Activated B cell treated with CpG ODN at 0.5 μM for 24 hours (primary cell): ENCODE results near the gene MTHFD1. TPM values are rescaled to one million over a fixed set of nuclear protein-coding genes. Genes with fewer than 3 reads are reported as not detected.
A peak's percentile ranks its signal among the peaks of the same experiment; 100 is the strongest.

ENCODE experiments used
- ATAC-seq: fragments of 200-7000 bp; cut with Tn5 transposase; one replicate; pipeline ENCODE4 v1.10.0; 2021; ENCODE audit warnings: low read depth, mild to moderate bottlenecking, moderate library complexity
- CTCF ChIA-PET: fragments of 350-600 bp; sonication (Branson Sonifier 250); formaldehyde crosslinking; loops from one replicate; lab custom pipeline; 2021; ENCODE audit warnings: antibody characterized with exemption; lab: Charles Lee
- POLR2A ChIA-PET: fragments of 350-600 bp; sonication (Branson Sonifier 250); formaldehyde crosslinking; loops from one replicate; lab custom pipeline; 2021; ENCODE audit warnings: antibody characterized with exemption; lab: Charles Lee
- DNase-seq: peaks from one replicate; pipeline ENCODE4 v3.0.0; 2022
- H3K27ac Mint-ChIP-seq: one replicate; pipeline ENCODE4 v1.8.0; 2020; ENCODE audit warnings: mixed read lengths
- H3K27me3 Mint-ChIP-seq: one replicate; pipeline ENCODE4 v1.8.0; 2021; ENCODE audit warnings: mixed read lengths
- H3K36me3 Mint-ChIP-seq: one replicate; pipeline ENCODE4 v1.8.0; 2021; ENCODE audit warnings: low read depth, mixed read lengths
- H3K4me1 Mint-ChIP-seq: one replicate; pipeline ENCODE4 v1.8.0; 2021; ENCODE audit warnings: mixed read lengths
- H3K4me3 Mint-ChIP-seq: one replicate; pipeline ENCODE4 v1.8.0; 2020; ENCODE audit warnings: mild to moderate bottlenecking, mixed read lengths
- H3K9me3 Mint-ChIP-seq: one replicate; pipeline ENCODE4 v1.8.0; 2020; ENCODE audit warnings: mixed read lengths
- intact Hi-C: fragments of 100-400 bp; cut with micrococcal nuclease; formaldehyde crosslinking; loops from one replicate; pipeline ENCODE4 v1.15.1; 2024
- total RNA-seq: library from RNA; stranded (reverse); gene quantifications from 2 replicates; pipeline ENCODE4 v1.2.3, GENCODE V29; 2022
- TF ChIP-seq, protein P1 (sequence below): fragments of 200-600 bp; IDR thresholded peaks from one replicate; pipeline ENCODE4 v1.8.0; 2022; ENCODE audit warnings: antibody characterized with exemption, mild to moderate bottlenecking

Gene MTHFD1
- total RNA-seq, 1 donor from 2014 or later: 98.4 TPM

DNA sequence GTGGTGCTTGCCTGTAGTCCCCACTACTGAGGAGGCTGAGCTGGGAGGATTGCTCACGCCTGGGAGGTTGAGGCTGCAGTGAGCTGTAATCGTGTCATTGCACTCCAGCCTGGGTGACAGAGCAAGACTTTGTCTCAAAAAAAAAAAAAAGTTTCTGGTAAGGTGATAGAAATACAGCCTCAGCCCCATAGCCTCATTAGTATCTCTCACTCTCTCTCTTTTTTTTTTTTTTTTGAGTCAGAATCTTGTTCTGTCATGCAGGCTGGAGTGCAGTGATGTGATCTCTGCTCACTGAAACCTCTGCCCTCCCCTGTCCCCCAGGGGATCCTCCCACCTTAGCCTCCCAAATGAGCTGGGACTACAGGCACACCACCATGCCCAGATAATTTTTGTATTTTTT lies 19.2 kb downstream of the MTHFD1 start:
- H3K36me3 Mint-ChIP-seq: peaks cover 37% of the 10 kb centered on the region
- H3K27ac Mint-ChIP-seq: peak overlapping the region; percentile 41
- ATAC-seq (no peak), DNase-seq (no peak)
- intact Hi-C loops: no loop called here
- H3K27me3 Mint-ChIP-seq: no peaks in the 10 kb centered on the region
- H3K4me1 Mint-ChIP-seq: peaks cover 20% of the 10 kb centered on the region
- no peaks in the 10 kb centered on the region for H3K9me3 Mint-ChIP-seq
- ChIA-PET POLR2A (interaction anchor here (0.5 kb wide), 1 partner anchor 56 kb away, joined by 3 read pairs; no protein-coding TSS in a partner anchor), CTCF (no interaction called here)
- no peak overlapping the region for H3K4me3 Mint-ChIP-seq
- TF ChIP-seq, protein P1, sequence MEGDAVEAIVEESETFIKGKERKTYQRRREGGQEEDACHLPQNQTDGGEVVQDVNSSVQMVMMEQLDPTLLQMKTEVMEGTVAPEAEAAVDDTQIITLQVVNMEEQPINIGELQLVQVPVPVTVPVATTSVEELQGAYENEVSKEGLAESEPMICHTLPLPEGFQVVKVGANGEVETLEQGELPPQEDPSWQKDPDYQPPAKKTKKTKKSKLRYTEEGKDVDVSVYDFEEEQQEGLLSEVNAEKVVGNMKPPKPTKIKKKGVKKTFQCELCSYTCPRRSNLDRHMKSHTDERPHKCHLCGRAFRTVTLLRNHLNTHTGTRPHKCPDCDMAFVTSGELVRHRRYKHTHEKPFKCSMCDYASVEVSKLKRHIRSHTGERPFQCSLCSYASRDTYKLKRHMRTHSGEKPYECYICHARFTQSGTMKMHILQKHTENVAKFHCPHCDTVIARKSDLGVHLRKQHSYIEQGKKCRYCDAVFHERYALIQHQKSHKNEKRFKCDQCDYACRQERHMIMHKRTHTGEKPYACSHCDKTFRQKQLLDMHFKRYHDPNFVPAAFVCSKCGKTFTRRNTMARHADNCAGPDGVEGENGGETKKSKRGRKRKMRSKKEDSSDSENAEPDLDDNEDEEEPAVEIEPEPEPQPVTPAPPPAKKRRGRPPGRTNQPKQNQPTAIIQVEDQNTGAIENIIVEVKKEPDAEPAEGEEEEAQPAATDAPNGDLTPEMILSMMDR: no peak

DNA sequence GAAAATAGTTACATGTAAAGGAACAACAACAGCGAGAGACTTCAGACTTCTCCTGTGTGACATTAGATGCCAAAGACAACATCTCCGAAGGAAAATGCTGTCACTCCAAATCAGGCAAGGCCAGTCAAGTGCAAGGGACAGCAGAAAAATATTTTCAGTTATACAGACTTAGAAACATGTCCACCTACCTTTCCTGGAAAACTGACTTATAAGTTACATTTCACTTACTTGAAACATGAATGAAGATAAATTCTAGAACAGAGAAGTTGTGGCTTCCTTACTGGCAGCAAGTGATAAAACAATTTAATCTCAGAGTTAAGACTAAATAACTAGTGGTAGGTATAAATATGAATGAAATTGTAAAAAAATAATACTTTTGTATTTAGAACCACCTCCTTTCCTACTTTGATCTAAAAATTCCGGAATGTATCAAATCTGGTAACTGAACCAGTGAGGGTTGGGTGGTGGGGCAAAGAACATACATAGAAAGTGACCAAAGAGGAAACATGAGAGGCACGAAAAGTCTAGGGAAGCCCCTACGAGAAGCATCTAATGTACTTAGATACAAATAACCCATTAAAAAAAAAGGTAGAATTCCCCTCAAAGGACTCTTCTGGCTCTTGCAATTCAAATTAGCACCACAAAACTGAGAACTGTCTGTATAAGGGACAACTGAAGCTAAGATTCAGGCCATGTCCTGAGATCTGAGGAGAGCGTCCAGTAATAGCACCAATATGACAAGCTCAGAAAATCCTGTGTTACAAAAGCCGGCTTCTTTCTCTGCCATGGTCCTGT lies 21.2 kb downstream of the MTHFD1 start:
- POLR2A ChIA-PET: interaction anchor here (0.9 to 1.5 kb wide), 2 partner anchors 22 to 96 kb away, joined by 3 to 6 read pairs; partner anchors contain the start of genes MTHFD1 and ZBTB1
- CTCF ChIA-PET: no interaction called here

DNA sequence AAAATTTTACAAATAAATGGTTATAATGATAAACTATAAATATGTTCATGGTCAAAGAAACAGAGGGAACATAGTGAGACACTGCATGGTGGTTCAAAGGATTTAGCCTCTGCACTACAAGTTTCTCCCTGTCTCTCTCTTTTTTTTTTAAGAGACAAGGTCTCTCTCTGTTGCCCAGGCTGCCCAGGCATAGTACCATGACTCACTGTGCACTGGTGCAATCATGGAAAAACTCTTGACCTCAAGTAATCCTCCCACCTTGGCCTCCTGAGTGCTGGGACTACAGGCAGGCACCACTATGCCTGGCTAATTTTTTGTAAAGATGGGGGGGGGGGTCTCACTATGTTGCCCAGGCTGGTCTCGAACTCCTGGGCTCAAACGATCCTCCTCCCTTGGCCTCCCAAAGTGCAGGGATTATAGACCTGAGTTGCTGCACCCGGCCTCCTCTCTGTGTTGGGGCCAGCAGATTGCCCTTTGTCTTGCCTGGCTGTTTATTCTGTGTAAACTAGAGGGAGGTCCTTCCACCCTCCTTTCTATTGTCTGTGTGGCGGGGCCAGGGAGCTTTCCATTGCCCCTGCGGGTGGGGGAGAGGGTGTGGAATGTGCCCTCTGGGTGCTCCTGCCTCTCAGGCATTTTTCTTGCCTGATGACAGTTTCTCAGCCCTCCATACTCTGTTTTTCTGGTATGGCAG lies 22.1 kb downstream of the MTHFD1 start:
- Mint-ChIP-seq H3K36me3 (peaks cover 38% of the 10 kb centered on the region), H3K27me3 (no peaks in the 10 kb centered on the region), H3K4me1 (peaks cover 20% of the 10 kb centered on the region), H3K27ac (no peak overlapping the region), H3K9me3 (no peaks in the 10 kb centered on the region), H3K4me3 (no peak overlapping the region)
- no peak for DNase-seq
- TF ChIP-seq, protein P1: no peak
- ChIA-PET POLR2A (interaction anchor here (0.9 to 1.5 kb wide), 2 partner anchors 22 to 95 kb away, joined by 3 to 6 read pairs; partner anchors contain the start of genes MTHFD1 and ZBTB1), CTCF (no interaction called here)
- intact Hi-C loops: no loop called here
- no peak for ATAC-seq

More for the DNA sequence above, 21.2 kb downstream of the MTHFD1 start:
- Mint-ChIP-seq H3K27ac (peak overlapping the region; percentile 72), H3K27me3 (no peaks in the 10 kb centered on the region), H3K4me3 (peak overlapping the region; percentile 42), H3K36me3 (peaks cover 39% of the 10 kb centered on the region), H3K4me1 (peaks cover 20% of the 10 kb centered on the region), H3K9me3 (no peaks in the 10 kb centered on the region)
- intact Hi-C loops: loop anchor here (1.0 kb wide), 1 partner anchor 21 kb away; the partner anchor contains the start of gene MTHFD1
- TF ChIP-seq, protein P1: no peak
- DNase-seq: no peak
- ATAC-seq: peak; percentile 69

DNA sequence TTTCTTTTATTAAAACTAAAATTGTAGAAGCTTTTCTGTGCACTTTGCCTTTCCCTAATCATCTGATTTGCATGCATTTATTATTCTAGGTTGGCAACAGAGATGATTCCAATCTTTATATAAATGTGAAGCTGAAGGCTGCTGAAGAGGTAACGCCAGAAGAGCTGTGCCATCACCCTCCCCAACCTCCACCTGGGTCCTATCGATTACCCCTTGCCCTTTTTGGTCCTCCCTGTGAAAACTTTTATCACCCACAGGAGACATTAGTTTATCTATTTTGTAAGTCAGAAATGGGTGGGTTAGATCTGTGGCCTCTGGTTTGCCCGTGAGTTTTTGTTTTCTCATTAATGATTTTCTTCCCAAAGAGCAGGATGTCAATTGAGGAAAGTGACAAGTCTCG lies 22.8 kb downstream of the MTHFD1 start:
- H3K27me3 Mint-ChIP-seq: no peaks in the 10 kb centered on the region
- no peak overlapping the region for H3K27ac Mint-ChIP-seq
- no peak overlapping the region for H3K4me3 Mint-ChIP-seq
- intact Hi-C loops: no loop called here
- H3K4me1 Mint-ChIP-seq: peaks cover 20% of the 10 kb centered on the region
- ATAC-seq (no peak), DNase-seq (no peak)
- TF ChIP-seq, protein P1: no peak
- no peaks in the 10 kb centered on the region for H3K9me3 Mint-ChIP-seq
- POLR2A ChIA-PET: interaction anchor here (0.6 kb wide), 1 partner anchor 82 kb away, joined by 4 read pairs; no protein-coding TSS in a partner anchor
- H3K36me3 Mint-ChIP-seq: peaks cover 41% of the 10 kb centered on the region
- CTCF ChIA-PET: no interaction called here

DNA sequence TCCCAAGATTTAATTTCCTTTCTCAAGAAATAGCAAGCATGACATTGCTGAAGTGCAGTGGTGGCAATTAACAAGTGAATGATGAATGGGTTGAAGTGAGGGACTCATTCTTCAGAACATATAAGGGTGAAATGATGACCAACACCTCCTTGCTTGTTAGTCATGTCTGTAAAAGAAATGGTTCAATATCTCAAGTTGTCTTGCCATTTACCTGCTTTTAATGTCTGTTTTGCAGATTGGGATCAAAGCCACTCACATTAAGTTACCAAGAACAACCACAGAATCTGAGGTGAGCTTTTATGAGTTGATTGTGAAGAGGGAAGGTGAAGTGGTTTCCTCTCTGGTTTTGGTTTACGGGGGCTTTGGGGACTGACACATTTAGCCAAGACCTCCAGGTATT lies 24.1 kb downstream of the MTHFD1 start:
- peaks cover 53% of the 10 kb centered on the region for H3K36me3 Mint-ChIP-seq
- ATAC-seq: no peak
- H3K4me3 Mint-ChIP-seq: no peak overlapping the region
- intact Hi-C loops: no loop called here
- no peak for DNase-seq
- POLR2A ChIA-PET: no interaction called here
- no peak overlapping the region for H3K27ac Mint-ChIP-seq
- CTCF ChIA-PET: no interaction called here
- peaks cover 20% of the 10 kb centered on the region for H3K4me1 Mint-ChIP-seq
- TF ChIP-seq, protein P1: no peak
- no peaks in the 10 kb centered on the region for H3K9me3 Mint-ChIP-seq
- no peaks in the 10 kb centered on the region for H3K27me3 Mint-ChIP-seq
